ENCODE data around the gene NR2C1. TPM values are rescaled to one million over a fixed set of nuclear protein-coding genes. Genes with fewer than 3 reads are reported as not detected.
A peak's percentile ranks its signal among the peaks of the same experiment; 100 is the strongest.

Gene NR2C1
- polyA plus RNA-seq, 1 donor from 2014 or later, result 14.8 TPM

GRCh38 chr12:95066091-95066855, 7.1 kb downstream of the NR2C1 start:
- H3K4me1 Mint-ChIP-seq, result peaks cover 8 to 9% (median 9%) of the 10 kb centered on the region in 3 donors
- H3K4me3 Mint-ChIP-seq, result no peak overlapping the region
- peaks cover 4% of the 10 kb centered on the region for H3K36me3 Mint-ChIP-seq
- no peak overlapping the region for H3K27ac Mint-ChIP-seq
- H3K27me3 Mint-ChIP-seq, result no peaks in the 10 kb centered on the region
- no peaks in the 10 kb centered on the region for H3K9me3 Mint-ChIP-seq

- H3K4me1 Mint-ChIP-seq, result peaks cover 0 to 5% (median 2%) of the 10 kb centered on the region in 3 donors
- H3K27ac Mint-ChIP-seq, result no peak overlapping the region
- no peaks in the 10 kb centered on the region for H3K36me3 Mint-ChIP-seq
- H3K27me3 Mint-ChIP-seq, result no peaks in the 10 kb centered on the region
- no peak overlapping the region for H3K4me3 Mint-ChIP-seq
- H3K9me3 Mint-ChIP-seq, result no peaks in the 10 kb centered on the region
Measured at GRCh38 chr12:95060951-95061350, 12.5 kb downstream of the NR2C1 start.

DNA sequence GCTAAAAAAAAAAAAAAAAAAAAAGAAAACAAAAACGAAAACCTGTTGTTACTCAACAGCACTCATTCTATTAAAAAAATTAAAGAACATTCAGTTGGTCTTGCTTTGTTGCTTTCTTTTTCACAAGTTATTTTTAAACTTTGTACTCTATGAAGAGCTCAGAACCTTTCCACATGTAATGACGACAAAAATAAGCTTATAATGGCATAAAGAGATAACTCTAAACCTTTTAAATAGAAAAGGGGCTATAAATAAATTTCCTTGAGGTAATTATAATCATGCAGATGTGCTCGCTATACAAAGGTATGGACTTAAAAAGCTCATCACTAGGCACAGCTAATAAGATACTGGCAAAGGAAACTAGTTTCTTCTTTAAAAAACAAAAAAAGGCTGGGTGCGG, 13.4 kb downstream of the NR2C1 start:
- Mint-ChIP-seq H3K4me1 (peaks cover 0 to 5% (median 2%) of the 10 kb centered on the region in 3 donors), H3K27ac (no peak overlapping the region), H3K36me3 (no peaks in the 10 kb centered on the region), H3K4me3 (no peak overlapping the region), H3K27me3 (no peaks in the 10 kb centered on the region), H3K9me3 (no peaks in the 10 kb centered on the region)

DNA sequence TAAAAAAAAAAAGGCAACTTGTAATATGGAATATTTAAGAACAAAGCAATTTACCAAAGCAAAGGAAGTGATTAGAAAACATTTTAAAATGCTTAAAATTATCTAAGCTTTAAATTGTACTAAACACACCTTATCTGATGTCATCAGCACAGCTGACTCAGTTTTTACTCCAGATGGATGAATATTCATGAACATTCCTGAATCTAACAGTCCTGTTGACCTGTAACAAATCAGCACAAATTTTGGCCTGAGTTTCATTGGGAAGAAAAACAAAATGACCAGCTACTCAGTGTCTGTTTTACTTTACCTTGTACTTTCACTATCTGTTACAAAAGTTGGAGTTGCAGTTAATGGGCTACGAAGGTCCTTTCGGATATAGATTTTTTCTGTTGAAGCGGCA, 16.0 kb downstream of the NR2C1 start:
- H3K27ac Mint-ChIP-seq, result no peak overlapping the region
- H3K27me3 Mint-ChIP-seq, result no peaks in the 10 kb centered on the region
- H3K4me1 Mint-ChIP-seq, result no peaks in the 10 kb centered on the region
- peaks cover 3% of the 10 kb centered on the region for H3K36me3 Mint-ChIP-seq
- no peak overlapping the region for H3K4me3 Mint-ChIP-seq
- H3K9me3 Mint-ChIP-seq, result no peaks in the 10 kb centered on the region

GRCh38 chr12:95055057-95055456, 18.4 kb downstream of the NR2C1 start:
- Mint-ChIP-seq H3K36me3 (peaks cover 4% of the 10 kb centered on the region), H3K27me3 (no peaks in the 10 kb centered on the region)

DNA sequence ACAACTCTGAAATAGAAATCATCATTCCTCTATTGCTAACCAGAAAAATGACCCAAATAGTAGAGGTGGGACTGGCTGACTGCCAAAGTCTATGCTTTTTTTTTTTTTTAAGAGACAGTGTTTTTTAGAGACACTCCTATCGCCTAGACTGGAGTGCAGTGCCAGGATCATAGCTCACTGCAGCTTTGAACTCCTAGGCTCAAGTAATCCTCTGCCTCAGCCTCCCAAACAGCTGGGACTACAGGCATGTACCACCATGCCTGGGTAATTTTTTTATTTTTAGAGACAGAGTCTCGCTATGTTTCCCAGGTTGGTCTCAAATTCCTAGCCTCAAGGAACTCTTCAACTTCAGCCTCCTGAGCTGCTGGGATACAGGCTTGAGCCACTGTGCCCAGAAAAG, 19.2 kb downstream of the NR2C1 start:
- H3K4me3 Mint-ChIP-seq, result no peak overlapping the region
- no peak overlapping the region for H3K27ac Mint-ChIP-seq
- peaks cover 4% of the 10 kb centered on the region for H3K36me3 Mint-ChIP-seq
- H3K27me3 Mint-ChIP-seq, result no peaks in the 10 kb centered on the region
- H3K9me3 Mint-ChIP-seq, result no peaks in the 10 kb centered on the region
- H3K4me1 Mint-ChIP-seq, result no peaks in the 10 kb centered on the region

More at GRCh38 chr12:95055057-95055456, 18.4 kb downstream of the NR2C1 start:
- H3K4me3 Mint-ChIP-seq, result no peak overlapping the region
- no peaks in the 10 kb centered on the region for H3K9me3 Mint-ChIP-seq
- H3K27ac Mint-ChIP-seq, result no peak overlapping the region
- no peaks in the 10 kb centered on the region for H3K4me1 Mint-ChIP-seq

- H3K36me3 Mint-ChIP-seq, result peaks cover 4% of the 10 kb centered on the region
- no peak overlapping the region for H3K4me3 Mint-ChIP-seq
- no peaks in the 10 kb centered on the region for H3K27me3 Mint-ChIP-seq
- no peaks in the 10 kb centered on the region for H3K9me3 Mint-ChIP-seq
- no peak overlapping the region for H3K27ac Mint-ChIP-seq
- H3K4me1 Mint-ChIP-seq, result no peaks in the 10 kb centered on the region
Measured at GRCh38 chr12:95051241-95051640, 22.2 kb downstream of the NR2C1 start.

DNA sequence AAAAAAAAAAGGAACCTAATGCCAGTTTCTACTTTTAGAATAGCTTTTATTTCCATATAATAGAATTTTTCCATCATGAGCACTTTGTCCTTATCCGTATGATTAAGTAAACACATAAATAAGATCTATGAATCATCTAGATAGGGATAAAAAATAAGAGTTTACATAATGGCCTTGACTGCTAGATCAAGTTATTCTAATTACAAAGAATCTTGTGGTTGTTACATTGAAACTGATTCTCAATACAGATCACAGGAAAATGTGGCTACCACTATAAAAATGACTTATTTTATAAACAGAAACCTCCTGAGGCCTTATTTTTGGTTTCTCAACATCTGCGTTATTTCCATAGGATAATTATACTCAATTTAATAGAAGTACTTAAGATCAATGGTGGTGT, 35.5 kb downstream of the NR2C1 start:
- peaks cover 0 to 9% (median 5%) of the 10 kb centered on the region in 3 donors for H3K4me1 Mint-ChIP-seq

GRCh38 chr12:95034750-95035149, 38.7 kb downstream of the NR2C1 start:
- H3K4me1 Mint-ChIP-seq, result peaks cover 0 to 7% (median 5%) of the 10 kb centered on the region in 3 donors
- no peaks in the 10 kb centered on the region for H3K9me3 Mint-ChIP-seq
- peaks cover 4% of the 10 kb centered on the region for H3K36me3 Mint-ChIP-seq
- peak overlapping the region in 1 of 3 donors; percentile 59 for H3K27ac Mint-ChIP-seq
- no peak overlapping the region for H3K4me3 Mint-ChIP-seq
- no peaks in the 10 kb centered on the region for H3K27me3 Mint-ChIP-seq

More for the DNA sequence above, 35.5 kb downstream of the NR2C1 start:
- H3K27me3 Mint-ChIP-seq, result no peaks in the 10 kb centered on the region
- H3K4me3 Mint-ChIP-seq, result no peak overlapping the region
- H3K36me3 Mint-ChIP-seq, result peaks cover 4% of the 10 kb centered on the region
- no peaks in the 10 kb centered on the region for H3K9me3 Mint-ChIP-seq
- no peak overlapping the region for H3K27ac Mint-ChIP-seq

GRCh38 chr12:95022477-95022876, 50.9 kb downstream of the NR2C1 start:
- Mint-ChIP-seq H3K9me3 (no peaks in the 10 kb centered on the region), H3K4me3 (no peak overlapping the region), H3K36me3 (no peaks in the 10 kb centered on the region), H3K27me3 (no peaks in the 10 kb centered on the region), H3K4me1 (peaks cover 0 to 6% (median 5%) of the 10 kb centered on the region in 3 donors), H3K27ac (no peak overlapping the region)

DNA sequence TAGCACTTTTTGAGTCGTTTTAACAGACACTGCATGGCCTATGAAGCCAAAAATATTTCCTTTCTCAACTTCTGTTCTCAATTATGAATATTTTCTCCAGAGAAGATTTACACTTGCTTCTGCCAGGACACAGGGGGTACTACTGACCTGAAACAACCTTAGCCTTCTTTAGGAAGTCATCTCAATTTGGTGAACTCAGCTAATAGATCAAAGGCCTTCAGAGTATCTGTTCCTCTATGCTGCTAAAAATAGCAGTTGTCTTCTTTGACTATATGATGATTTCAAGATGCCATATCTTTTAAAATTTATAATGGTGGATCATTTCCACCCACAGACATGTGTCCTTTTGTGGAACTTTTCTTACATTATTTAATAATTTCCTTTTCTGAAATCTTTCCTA, 55.9 kb downstream of the NR2C1 start:
- Mint-ChIP-seq H3K4me1 (peaks cover 0 to 12% (median 10%) of the 10 kb centered on the region in 3 donors), H3K27ac (no peak overlapping the region), H3K27me3 (no peaks in the 10 kb centered on the region), H3K36me3 (peaks cover 2% of the 10 kb centered on the region), H3K9me3 (peaks cover 0 to 5% (median 0%) of the 10 kb centered on the region in 3 donors), H3K4me3 (no peak overlapping the region)

DNA sequence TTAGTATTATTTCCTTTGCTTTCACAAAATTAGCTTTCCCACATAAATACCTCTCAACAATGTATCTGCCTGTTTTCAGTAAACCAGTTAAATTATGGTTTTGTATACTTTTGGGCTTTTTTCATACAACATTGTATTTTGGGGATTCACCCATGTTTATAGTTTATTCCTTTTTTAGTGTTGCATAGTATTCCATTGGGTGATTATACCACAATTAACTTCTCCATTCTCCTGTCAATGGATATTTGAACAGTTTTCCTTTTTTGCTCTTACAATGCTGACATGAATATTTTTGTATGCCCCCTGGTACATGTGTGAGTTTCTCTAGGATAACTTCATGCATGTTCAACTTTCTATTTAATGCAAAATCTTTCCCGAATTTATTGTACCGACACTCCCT, 57.3 kb downstream of the NR2C1 start:
- Mint-ChIP-seq H3K4me3 (no peak overlapping the region), H3K36me3 (peaks cover 2% of the 10 kb centered on the region), H3K9me3 (peaks cover 0 to 5% (median 0%) of the 10 kb centered on the region in 3 donors), H3K4me1 (peaks cover 3 to 15% (median 13%) of the 10 kb centered on the region in 3 donors), H3K27ac (no peak overlapping the region), H3K27me3 (no peaks in the 10 kb centered on the region)

- Mint-ChIP-seq H3K9me3 (peaks cover 0 to 5% (median 0%) of the 10 kb centered on the region in 3 donors), H3K36me3 (peaks cover 2% of the 10 kb centered on the region), H3K4me1 (peaks cover 11 to 25% (median 20%) of the 10 kb centered on the region in 3 donors), H3K27me3 (no peaks in the 10 kb centered on the region), H3K27ac (no peak overlapping the region), H3K4me3 (no peak overlapping the region)
Measured at GRCh38 chr12:95014554-95014953, 58.9 kb downstream of the NR2C1 start.

- peaks cover 8% of the 10 kb centered on the region for H3K36me3 Mint-ChIP-seq
- no peaks in the 10 kb centered on the region for H3K27me3 Mint-ChIP-seq
- peaks cover 17 to 31% (median 21%) of the 10 kb centered on the region in 3 donors for H3K4me1 Mint-ChIP-seq
- H3K9me3 Mint-ChIP-seq, result peaks cover 3 to 11% (median 5%) of the 10 kb centered on the region in 3 donors
- H3K4me3 Mint-ChIP-seq, result peak overlapping the region in 1 of 4 donors; percentile 66
- peak overlapping the region in 2 of 3 donors; percentile 49 to 61 for H3K27ac Mint-ChIP-seq
Measured at GRCh38 chr12:95006206-95006605, 67.2 kb downstream of the NR2C1 start.

DNA sequence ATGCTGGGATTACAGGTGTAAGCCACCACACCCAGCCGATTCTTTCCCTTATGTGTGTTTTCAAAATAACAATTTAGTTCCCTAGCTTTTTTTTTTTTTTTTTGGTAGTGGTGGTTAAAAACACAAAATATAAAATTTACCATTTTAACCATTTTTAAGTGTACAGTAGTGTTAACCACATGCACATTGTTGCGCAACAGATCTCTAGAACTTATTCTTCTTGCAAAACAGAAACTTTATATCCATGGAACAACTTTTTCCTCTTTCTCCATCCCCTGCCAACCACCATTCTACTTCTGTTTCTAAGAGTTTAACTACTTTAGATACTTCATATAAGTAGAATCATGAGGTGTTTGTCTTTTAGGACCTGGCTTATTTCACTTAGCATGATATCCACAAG, 68.8 kb downstream of the NR2C1 start:
- H3K36me3 Mint-ChIP-seq, result peaks cover 8% of the 10 kb centered on the region
- peaks cover 3 to 11% (median 5%) of the 10 kb centered on the region in 3 donors for H3K9me3 Mint-ChIP-seq
- H3K4me3 Mint-ChIP-seq, result peak overlapping the region; percentile 50 to 98 (median 94)
- H3K27me3 Mint-ChIP-seq, result no peaks in the 10 kb centered on the region
- H3K27ac Mint-ChIP-seq, result peak overlapping the region; percentile 73 to 96 (median 79)
- peaks cover 16 to 24% (median 20%) of the 10 kb centered on the region in 3 donors for H3K4me1 Mint-ChIP-seq

GRCh38 chr12:95003921-95004272, 69.5 kb downstream of the NR2C1 start:
- H3K4me3 Mint-ChIP-seq, result peak overlapping the region; percentile 89 to 98 (median 97)
- H3K9me3 Mint-ChIP-seq, result peaks cover 3 to 11% (median 5%) of the 10 kb centered on the region in 3 donors
- no peaks in the 10 kb centered on the region for H3K27me3 Mint-ChIP-seq
- peaks cover 7% of the 10 kb centered on the region for H3K36me3 Mint-ChIP-seq
- H3K27ac Mint-ChIP-seq, result peak overlapping the region; percentile 79 to 96 (median 95)
- peaks cover 24 to 31% (median 27%) of the 10 kb centered on the region in 3 donors for H3K4me1 Mint-ChIP-seq

Measured in IgD-negative memory B cell (primary cell).